G401 (cell line): ENCODE data around the gene SLC15A4. TPM values are rescaled to one million over a fixed set of nuclear protein-coding genes. Genes with fewer than 3 reads are reported as not detected.
"Not testable (repeated sequence)": the region's sequence is repeated elsewhere in the genome, so short reads cannot be mapped to it uniquely, and the experiment has no call there.

ENCODE experiments used
- DNase-seq: peaks from one replicate; pipeline ENCODE4 v3.0.0-alpha.2; 2015; ENCODE audit warnings: low spot score
- in situ Hi-C: cut with HindIII; loops from 2 replicates; pipeline ENCODE4 v1.10.0; 2016; ENCODE audit warnings: low sequenced_read_pairs, mixed read lengths
- total RNA-seq: library from RNA; depleted of rRNA; stranded (reverse); fragments of >200 nt; shearing (Covaris generic); gene quantifications from 2 replicates; pipeline ENCODE4 v1.2.3, GENCODE V29; 2014; rRNA removed

Gene SLC15A4
- total RNA-seq, result 32.8 and 48.6 TPM in 2 replicates

DNA sequence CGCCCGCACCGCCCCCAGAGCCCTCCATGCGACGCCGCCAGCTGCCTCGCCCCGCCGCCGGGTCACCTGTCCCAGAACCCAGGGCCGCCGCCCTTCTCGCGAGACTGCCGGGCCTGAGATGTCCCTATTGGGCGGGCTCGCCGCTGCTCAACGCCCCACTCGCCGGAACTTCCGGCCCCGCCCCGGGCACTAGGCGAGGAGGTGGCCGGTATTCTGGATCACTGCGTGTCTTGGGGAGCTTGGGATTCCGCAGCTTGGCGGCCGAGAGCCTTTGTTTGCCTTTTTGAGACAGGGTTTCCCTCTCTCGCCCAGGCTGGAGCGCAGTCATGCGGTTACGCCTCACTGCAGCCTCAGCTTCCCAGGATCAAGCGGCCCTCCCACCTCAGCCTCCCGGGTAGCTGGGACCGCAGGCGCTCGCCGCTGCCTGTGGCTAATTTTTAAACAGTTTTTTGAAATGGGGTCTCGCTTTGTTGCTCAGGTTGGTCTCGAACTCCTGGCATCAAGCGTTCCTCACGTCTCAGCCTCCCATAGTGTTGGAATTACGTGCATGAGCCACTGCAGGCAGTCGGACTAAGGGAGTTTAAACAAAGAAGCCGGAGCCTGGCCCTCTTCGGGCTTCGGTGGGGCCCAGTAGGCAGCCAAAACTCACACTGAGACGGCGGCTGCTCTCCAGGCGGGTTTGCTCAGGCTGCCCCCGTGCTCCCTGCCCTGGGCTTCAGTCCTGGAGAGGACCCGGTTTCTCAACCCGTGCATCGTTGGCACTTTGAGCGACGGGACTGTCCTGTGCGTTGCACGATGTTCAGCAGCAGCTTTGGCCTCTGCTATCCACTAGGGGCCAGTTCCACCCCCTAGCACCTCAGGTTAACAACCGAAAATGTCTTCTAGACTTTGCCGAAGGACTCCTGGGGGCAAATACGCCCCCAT is at the start of gene SLC15A4:
SLC15A4 (minus strand) TSS at position 43 of the 924 bp plus-strand sequence; CDS start at position 28, 15 bp downstream.
- peak; percentile 93 for DNase-seq

DNA sequence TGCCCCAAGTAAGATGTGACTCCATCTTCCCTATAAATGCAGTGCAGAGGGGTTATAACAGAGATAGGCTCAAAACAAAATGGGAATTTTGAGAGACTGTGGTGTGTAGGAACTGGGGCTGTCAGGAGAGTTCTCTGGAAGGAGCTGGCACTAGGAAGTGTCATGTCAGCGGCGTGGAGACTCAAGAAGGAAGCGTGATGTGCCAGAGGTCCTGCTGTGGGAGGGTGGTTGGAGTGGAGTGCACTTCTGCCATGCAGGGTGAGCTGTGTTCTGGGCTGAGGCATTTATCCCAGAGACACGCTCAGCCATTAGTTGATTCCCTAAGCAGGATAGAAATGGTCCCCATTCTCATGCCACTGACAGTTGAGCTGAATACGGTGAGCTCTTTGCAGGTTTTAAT is 48.5 kb upstream of the SLC15A4 start:
- DNase-seq, result no peak
- in situ Hi-C loops, result no loop called here

More for the DNA sequence above, at the start of gene SLC15A4:
- in situ Hi-C loops, result no loop called here

GRCh38 chr12:128871516-128871892 is 47.7 kb upstream of the SLC15A4 start:
- in situ Hi-C loops, result no loop called here
- DNase-seq, result no peak

DNA sequence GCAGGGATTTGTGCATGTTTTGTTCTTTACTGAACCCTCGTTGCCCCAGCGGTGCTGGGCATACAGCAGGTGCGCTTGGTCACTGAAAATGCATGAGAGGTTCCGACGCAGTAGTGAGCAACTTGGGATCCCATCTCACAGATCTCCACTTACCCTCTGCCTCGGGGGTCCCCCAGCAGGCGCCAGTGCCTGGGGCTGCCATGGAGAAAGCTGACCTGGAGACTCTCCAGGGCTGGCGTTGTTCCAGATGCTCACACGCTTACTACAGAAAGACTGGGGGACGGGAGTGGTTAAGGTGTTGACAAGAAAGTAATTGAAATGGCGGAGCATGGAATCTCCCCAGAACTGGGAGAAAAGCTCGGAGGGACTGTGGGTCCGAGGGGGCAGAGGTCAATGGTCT is 43.7 kb upstream of the SLC15A4 start:
- DNase-seq, result no peak
- in situ Hi-C loops, result no loop called here

DNA sequence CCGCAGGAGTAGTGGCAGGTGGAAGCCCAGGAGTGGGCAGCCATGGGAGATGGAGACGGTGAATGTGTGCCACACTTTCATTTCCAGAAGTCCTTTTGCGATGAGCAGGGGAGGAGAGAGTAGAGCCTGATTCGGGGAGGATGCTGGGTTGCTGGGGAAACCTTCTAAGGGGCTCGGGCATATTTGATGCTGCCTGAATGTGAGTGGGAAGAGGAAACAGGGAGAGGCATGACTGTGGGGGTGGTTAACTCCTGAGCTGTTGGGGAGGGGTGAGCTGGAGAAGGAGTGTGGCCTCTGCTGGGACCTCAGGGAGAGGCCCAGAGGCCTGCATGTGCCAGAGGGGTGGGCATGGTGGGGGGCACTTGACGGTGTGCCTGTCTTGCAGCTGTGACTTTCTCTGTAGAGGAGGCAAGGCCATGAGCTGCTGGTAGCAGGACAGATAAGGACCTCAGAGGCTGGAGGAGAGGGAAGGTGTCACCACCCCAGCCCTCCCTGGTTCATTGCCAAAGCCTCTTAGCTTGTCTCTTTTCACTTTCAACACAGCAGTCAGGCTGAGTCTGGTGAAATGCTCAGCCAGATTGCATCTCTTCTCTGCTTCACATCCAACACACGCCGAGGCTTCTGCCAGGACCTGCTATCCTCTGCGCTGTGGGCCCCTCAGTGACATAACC is 40.9 kb upstream of the SLC15A4 start:
- DNase-seq, result peak; percentile 28
- in situ Hi-C loops, result no loop called here

DNA sequence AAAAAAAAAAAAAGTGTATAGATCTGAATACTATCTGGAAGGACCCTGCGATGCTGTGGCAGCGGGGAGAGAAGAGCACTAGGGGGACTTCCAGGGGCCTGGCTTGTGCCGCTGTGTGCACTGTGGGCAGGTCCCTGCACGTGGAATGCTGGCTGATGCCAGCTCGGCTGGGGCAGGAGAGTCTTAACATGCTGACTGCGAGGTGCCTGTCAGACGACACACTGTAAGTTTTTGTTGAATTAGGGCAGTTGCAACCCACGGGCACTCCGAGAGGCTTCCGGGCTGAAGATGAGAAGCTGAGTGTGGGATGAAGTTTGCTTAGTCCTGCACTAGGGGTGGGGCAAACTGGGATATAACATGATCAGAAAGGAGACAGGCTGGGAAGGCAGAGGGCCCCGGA is 40.2 kb upstream of the SLC15A4 start:
- in situ Hi-C loops, result no loop called here
- DNase-seq, result peak; percentile 32

GRCh38 chr12:128861226-128862016 is 37.7 kb upstream of the SLC15A4 start:
- no peak for DNase-seq
- in situ Hi-C loops, result no loop called here

GRCh38 chr12:128859311-128859710 is 35.6 kb upstream of the SLC15A4 start:
- no peak for DNase-seq
- in situ Hi-C loops, result no loop called here

DNA sequence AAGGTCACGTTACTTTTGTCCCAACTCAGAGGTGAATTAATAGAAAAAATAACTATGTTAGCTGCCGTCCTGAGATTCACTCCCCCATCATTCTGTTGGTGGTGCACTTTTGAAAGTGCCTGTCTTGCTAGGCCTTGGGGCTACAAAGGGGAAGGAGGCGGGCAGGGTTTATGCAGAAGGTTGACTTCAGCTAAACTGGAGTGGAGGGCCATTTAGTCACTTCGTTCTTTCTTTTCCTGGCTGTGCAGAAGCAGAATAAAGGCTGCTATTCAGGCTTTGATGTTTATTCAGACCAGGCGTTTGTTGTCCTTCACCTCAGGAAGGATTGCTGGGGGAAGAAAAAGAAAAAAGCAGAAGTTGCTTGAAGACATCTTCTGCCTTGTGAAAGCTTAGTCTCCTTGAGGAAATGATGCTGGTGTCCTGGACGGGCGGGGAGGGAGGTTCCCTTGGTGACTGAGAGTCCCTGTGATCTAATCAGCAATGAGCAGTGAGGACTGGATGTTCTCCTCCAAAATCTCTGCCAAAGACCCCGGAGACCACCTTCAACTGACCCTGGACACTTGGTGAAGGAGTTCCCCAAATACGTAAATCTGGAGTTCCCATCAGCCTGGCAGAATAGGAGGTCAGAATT is 33.5 kb upstream of the SLC15A4 start:
- no peak for DNase-seq
- in situ Hi-C loops, result no loop called here

DNA sequence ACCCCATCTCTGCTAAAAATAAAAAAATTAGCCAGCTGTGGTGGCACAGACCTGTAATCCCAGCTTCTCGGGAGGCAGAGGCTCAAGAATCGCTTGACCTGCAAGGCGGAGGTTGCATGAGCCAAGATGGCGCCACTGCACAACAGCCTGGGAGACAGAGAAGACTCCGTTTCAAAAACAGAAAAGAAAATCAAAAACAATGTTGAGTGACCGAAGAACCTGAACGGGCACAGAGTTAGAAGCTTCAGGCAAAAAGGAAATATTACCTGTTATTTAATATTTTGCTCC is 33.0 kb upstream of the SLC15A4 start:
- DNase-seq, result no peak
- in situ Hi-C loops, result no loop called here

- in situ Hi-C loops, result no loop called here
- no peak for DNase-seq
Measured at GRCh38 chr12:128856035-128856790, 32.5 kb upstream of the SLC15A4 start.

DNA sequence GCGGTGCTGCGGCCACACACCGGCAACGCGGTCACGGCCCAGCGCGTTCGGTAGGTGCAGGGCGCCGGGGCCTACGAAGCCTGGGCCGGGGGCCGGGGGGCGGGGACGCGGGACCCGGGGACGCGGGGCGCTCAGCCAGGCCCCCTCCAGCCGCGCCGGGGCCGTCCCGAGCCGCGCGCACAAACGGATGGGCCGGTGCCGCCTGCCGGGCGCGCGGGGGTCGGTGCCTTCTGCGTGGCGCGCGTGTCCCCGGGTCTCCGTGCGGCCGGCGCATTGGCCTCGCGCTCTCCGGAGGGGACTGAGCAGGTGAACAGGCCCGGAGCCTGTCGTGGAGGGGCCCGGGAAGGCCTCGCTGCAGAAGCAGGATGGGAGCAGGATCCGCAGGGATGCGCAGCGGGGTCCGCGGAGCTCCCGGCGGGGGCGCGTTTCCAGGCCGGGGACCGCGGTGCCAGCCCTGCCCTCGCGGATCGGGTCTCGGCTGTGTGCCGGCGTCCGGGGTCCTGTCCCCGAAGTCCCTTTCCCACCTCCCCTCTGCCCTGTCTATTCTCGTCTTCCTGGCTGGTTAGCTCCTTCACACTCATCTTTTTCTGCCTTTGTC is 29.9 kb upstream of the SLC15A4 start:
- in situ Hi-C loops, result no loop called here

DNA sequence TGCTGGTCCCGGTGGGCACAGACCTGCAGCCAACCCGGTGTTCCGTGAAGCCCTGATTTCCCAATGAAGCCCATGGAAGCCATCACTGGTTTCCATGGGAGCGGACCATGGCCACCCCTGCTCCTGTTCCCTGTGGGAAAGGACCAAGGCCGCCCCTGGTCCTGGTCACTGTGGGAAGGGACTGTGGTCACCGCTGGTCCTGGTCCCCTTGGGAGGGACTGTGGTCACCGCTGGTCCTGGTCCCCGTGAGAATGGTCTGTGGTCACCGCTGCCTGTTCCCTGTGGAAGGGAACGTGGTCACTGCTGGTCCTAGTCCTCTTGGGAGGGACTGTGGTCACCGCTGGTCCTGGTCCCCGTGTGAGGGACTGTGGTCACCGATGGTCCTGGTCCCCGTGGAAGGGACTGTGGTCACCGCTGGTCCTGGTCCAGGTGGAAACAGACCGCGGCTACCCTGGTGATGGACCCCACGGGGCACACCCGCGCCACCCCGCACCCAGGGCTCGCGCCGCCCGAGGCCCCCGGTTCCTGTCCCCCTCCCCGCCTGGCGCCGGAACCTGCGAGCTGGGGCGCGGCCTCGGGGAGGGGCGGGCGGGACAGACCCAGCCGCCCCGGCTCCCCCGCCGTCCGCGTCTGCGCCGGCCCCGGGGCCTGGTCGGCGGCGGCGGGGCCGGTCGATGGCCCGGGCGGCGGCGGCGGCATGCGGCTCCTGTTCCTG is 29.3 kb upstream of the SLC15A4 start, which contains the start of gene GLT1D1:
GLT1D1 (plus strand) TSS at position 594 of the 715 bp plus-strand sequence; CDS start at position 698, 104 bp downstream.
- in situ Hi-C loops, result no loop called here
- no peak for DNase-seq

More for the DNA sequence above, 29.9 kb upstream of the SLC15A4 start:
- peak; percentile 34 for DNase-seq

DNA sequence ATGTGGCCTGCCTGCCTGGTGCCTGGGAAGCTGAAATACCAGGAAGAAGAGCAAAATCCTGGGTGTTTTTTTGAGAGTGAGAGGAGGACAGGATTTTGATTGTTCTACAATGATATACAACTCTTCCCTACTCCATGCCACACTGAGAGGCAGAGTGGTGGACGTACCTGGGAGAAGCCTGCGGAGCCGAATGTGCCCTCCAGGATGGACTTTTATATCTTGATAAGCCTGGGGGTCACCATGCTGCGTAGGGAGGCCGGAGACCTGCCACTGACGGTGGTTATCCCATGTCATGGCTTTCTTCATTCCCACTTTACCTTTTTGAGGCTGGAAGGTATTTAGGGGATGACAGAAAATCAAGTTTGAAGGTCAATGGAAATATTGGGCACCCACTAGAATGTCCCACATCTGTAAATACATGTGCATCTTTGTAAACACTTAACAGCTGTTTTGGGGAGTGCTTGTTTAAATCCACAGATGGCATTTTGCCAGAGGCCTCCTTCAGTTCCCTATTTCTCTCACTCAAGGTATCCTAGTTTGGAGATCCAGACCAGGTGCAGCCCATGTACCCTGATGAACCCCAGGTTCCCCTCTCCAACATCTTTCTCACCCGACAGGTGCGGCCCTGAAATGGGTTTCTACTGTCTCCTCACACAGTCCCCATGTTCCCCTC is 28.4 kb upstream of the SLC15A4 start:
- DNase-seq, result no peak
- in situ Hi-C loops, result no loop called here

GRCh38 chr12:128851429-128851828 is 27.7 kb upstream of the SLC15A4 start:
- in situ Hi-C loops, DNase-seq: not testable (repeated sequence)

DNA sequence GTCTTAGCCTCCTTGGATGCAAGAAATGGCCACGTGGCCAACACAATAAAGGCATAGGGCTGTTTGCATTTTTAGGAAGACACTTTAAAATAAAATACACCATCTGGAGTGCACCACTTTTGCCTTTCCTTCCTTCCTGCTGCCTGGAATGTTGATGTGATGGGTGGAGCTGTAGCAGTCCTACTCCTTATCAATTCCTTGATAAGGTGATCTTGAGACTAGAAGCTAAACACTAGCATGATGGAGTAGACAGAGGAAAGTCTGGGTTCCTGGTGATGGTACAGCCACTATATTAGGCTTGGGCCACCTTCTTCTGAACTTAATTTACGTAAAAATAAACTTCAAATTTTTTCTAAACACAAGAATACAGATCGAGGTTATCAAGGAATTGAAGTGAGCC is 26.6 kb upstream of the SLC15A4 start:
- DNase-seq, result no peak
- in situ Hi-C loops, result no loop called here

- in situ Hi-C loops, DNase-seq: not testable (repeated sequence)
Measured at GRCh38 chr12:128849806-128850205, 26.0 kb upstream of the SLC15A4 start.
